ENCODE data around the gene RASL10B. TPM values are rescaled to one million over a fixed set of nuclear protein-coding genes. Genes with fewer than 3 reads are reported as not detected.

Gene RASL10B
- total and polyA plus RNA-seq, 10 of the 15 experiments (the other 5 are each of a cell fraction or from before 2014, with no cell fraction given) = not detected

- no peak for FAIRE-seq
- no TSS peak for BruUV-seq (replicated peaks)
- in situ Hi-C loops (cut with MboI) = no loop called here
These were observed 7.7 kb upstream of the RASL10B start for GRCh38 chr17:35723735-35724134.

GRCh38 chr17:35725058-35725457, 6.4 kb upstream of the RASL10B start:
- Histone ChIP-seq H3K4me2 (ENCODE audit: control insufficient read depth, insufficient read depth) (no peak overlapping the region), H3K27me3 (replicated peaks in 1 of 2; ENCODE audit: control insufficient read depth in 2 of 2, insufficient read depth in 2 of 2, low read length in 1 of 2) (no peaks in the 10 kb centered on the region), H4K20me1 (ENCODE audit: control insufficient read depth, insufficient read depth) (no peaks in the 10 kb centered on the region), H3K27ac (ENCODE audit: control insufficient read depth, insufficient read depth) (no peak overlapping the region), H3K9ac (ENCODE audit: control insufficient read depth, insufficient read depth, low read length) (no peak overlapping the region), H3K9me3 (replicated peaks; ENCODE audit: control insufficient read depth, insufficient read depth, low read length) (no peaks in the 10 kb centered on the region), H2AFZ (ENCODE audit: control insufficient read depth, low read depth, low read length) (no peak overlapping the region), H3K79me2 (ENCODE audit: control insufficient read depth, insufficient read depth, low read length) (no peaks in the 10 kb centered on the region), H3K4me1 (ENCODE audit: control insufficient read depth, insufficient read depth, low read length) (no peaks in the 10 kb centered on the region), H3K36me3 (ENCODE audit: control insufficient read depth in 2 of 2, insufficient read depth in 2 of 2, low read length in 1 of 2) (peaks cover 3 to 7% of the 10 kb centered on the region in 2 experiments; a peak in 3 of 4 replicates), H3K4me3 (no peak overlapping the region)
- no peak for ATAC-seq
- no TSS peak for BruUV-seq (replicated peaks)
- no peak for TF ChIP-seq REST (IDR thresholded peaks at IDR 0.05; ENCODE audit: low read depth, low read length)
- no peak for TF ChIP-seq ESRRA (IDR thresholded peaks at IDR 0.05; ENCODE audit: low read length)
- no peak for TF ChIP-seq PAX5 (IDR thresholded peaks at IDR 0.05; ENCODE audit: borderline replicate concordance, low read depth, low read length)
- TF ChIP-seq SKIL (IDR thresholded peaks at IDR 0.05; ENCODE audit: low read depth, poor library complexity, severe bottlenecking) = no peak
- ChIA-PET CTCF (no interaction called here), POLR2A (no interaction called here), RAD21 (ENCODE audit: unreplicated experiment) (no interaction called here), SMC1A (ENCODE audit: uncharacterized antibody, unreplicated experiment) (no interaction called here)
- 96% methylated on average over 4 of the region's 4 CpGs for WGBS (ENCODE audit: insufficient coverage, insufficient replicate concordance, low lambda C conversion rate, missing lambda C conversion rate)
- intact Hi-C loops (cut with micrococcal nuclease; ENCODE audit: unreplicated experiment) = no loop called here
- no peak for FAIRE-seq
- no peak for DNase-seq (ENCODE audit: low read depth, low spot score)
- in situ Hi-C loops (cut with MboI) = no loop called here

More at GRCh38 chr17:35723735-35724134, 7.7 kb upstream of the RASL10B start:
- ChIA-PET RAD21 (ENCODE audit: unreplicated experiment) (no interaction called here), SMC1A (ENCODE audit: uncharacterized antibody, unreplicated experiment) (no interaction called here), POLR2A (no interaction called here), CTCF (no interaction called here)
- no peak for ATAC-seq
- intact Hi-C loops (cut with micrococcal nuclease; ENCODE audit: unreplicated experiment) = no loop called here
- no peak for DNase-seq (ENCODE audit: low read depth, low spot score)
- Histone ChIP-seq H3K9ac (ENCODE audit: control insufficient read depth, insufficient read depth, low read length) (no peak overlapping the region), H2AFZ (ENCODE audit: control insufficient read depth, low read depth, low read length) (no peak overlapping the region), H3K27ac (ENCODE audit: control insufficient read depth, insufficient read depth) (no peak overlapping the region), H3K79me2 (ENCODE audit: control insufficient read depth, insufficient read depth, low read length) (no peaks in the 10 kb centered on the region), H3K36me3 (ENCODE audit: control insufficient read depth in 2 of 2, insufficient read depth in 2 of 2, low read length in 1 of 2) (peaks cover 3 to 13% of the 10 kb centered on the region in 2 experiments; a peak in 3 of 4 replicates), H3K4me3 (no peak overlapping the region), H3K9me3 (replicated peaks; ENCODE audit: control insufficient read depth, insufficient read depth, low read length) (no peaks in the 10 kb centered on the region), H3K4me1 (ENCODE audit: control insufficient read depth, insufficient read depth, low read length) (no peaks in the 10 kb centered on the region), H3K27me3 (replicated peaks in 1 of 2; ENCODE audit: control insufficient read depth in 2 of 2, insufficient read depth in 2 of 2, low read length in 1 of 2) (no peaks in the 10 kb centered on the region), H3K4me2 (ENCODE audit: control insufficient read depth, insufficient read depth) (no peak overlapping the region), H4K20me1 (ENCODE audit: control insufficient read depth, insufficient read depth) (no peaks in the 10 kb centered on the region)
- TF ChIP-seq STAT3 (IDR thresholded peaks at IDR 0.05; ENCODE audit: low read depth, low read length) (no peak), CEBPB (IDR thresholded peaks at IDR 0.05; ENCODE audit: borderline replicate concordance in 1 of 2, low read depth in 2 of 2, low read length in 2 of 2) (no peak)
- WGBS (ENCODE audit: insufficient coverage, insufficient replicate concordance, low lambda C conversion rate, missing lambda C conversion rate) = 67% methylated on average over 2 of the region's 2 CpGs

All from GM12878 (cell line).